Renal cortex interstitium (tissue), 11 donors: Measurements from ENCODE around the gene MOCS1. TPM values are rescaled to one million over a fixed set of nuclear protein-coding genes. Genes with fewer than 3 reads are reported as not detected.

Experiments used
- DNase-seq, 11 donors: peaks; one replicate each; pipeline ENCODE4 v3.0.0-alpha.2; 2013; ENCODE audit warnings: low read depth in 9 of 11, low spot score in 4 of 11; ENCODE audit errors: extremely low read depth in 1 of 11
- polyA plus RNA-seq, 3 donors: library from polyadenylated mRNA; unstranded; fragments of 120-200 nt; gene quantifications; one replicate each; pipeline ENCODE4 v1.2.1, GENCODE V29; 2013; ENCODE audit not compliant: insufficient read length in 3 of 3

The MOCS1 gene
- polyA plus RNA-seq, 3 donors, result 11.1 to 12.9 (median 12.6) TPM

GRCh38 chr6:39952167-39952566 lies 17.9 kb upstream of the MOCS1 start:
- DNase-seq, result no peak

GRCh38 chr6:39951716-39952115 lies 17.5 kb upstream of the MOCS1 start:
- DNase-seq, result no peak

GRCh38 chr6:39951191-39951590 lies 16.9 kb upstream of the MOCS1 start:
- DNase-seq, result no peak

GRCh38 chr6:39950125-39950720 lies 16.0 kb upstream of the MOCS1 start:
- DNase-seq, result no peak

GRCh38 chr6:39948199-39948791 lies 14.0 kb upstream of the MOCS1 start:
- DNase-seq, result no peak

GRCh38 chr6:39947611-39948068 lies 13.4 kb upstream of the MOCS1 start:
- no peak for DNase-seq

GRCh38 chr6:39945626-39946025 lies 11.4 kb upstream of the MOCS1 start:
- DNase-seq, result no peak

- DNase-seq, result no peak
These were observed 8.8 kb upstream of the MOCS1 start for GRCh38 chr6:39942903-39943580.

- no peak for DNase-seq
These were observed 7.6 kb upstream of the MOCS1 start for GRCh38 chr6:39941820-39942219.

- DNase-seq, result no peak
These were observed 6.9 kb upstream of the MOCS1 start for GRCh38 chr6:39941138-39941537.

GRCh38 chr6:39938773-39939654 lies 4.8 kb upstream of the MOCS1 start:
- DNase-seq, result peak in 2 of 11 donors; percentile 18 to 22

GRCh38 chr6:39937686-39938333 lies 3.5 kb upstream of the MOCS1 start:
- no peak for DNase-seq

GRCh38 chr6:39936857-39937256 lies 2.6 kb upstream of the MOCS1 start:
- DNase-seq, result no peak

- DNase-seq, result no peak
These were observed 979 bp upstream of the MOCS1 start for GRCh38 chr6:39935241-39935640.

GRCh38 chr6:39933669-39934130 lies 562 bp downstream of the MOCS1 start:
- DNase-seq, result no peak

GRCh38 chr6:39932386-39932910 lies 1.8 kb downstream of the MOCS1 start:
- no peak for DNase-seq

GRCh38 chr6:39931607-39932006 lies 2.7 kb downstream of the MOCS1 start:
- DNase-seq, result no peak

GRCh38 chr6:39930540-39930939 lies 3.7 kb downstream of the MOCS1 start:
- no peak for DNase-seq
